Measurements from ENCODE around the gene UBE2E2.

The UBE2E2 gene

DNA sequence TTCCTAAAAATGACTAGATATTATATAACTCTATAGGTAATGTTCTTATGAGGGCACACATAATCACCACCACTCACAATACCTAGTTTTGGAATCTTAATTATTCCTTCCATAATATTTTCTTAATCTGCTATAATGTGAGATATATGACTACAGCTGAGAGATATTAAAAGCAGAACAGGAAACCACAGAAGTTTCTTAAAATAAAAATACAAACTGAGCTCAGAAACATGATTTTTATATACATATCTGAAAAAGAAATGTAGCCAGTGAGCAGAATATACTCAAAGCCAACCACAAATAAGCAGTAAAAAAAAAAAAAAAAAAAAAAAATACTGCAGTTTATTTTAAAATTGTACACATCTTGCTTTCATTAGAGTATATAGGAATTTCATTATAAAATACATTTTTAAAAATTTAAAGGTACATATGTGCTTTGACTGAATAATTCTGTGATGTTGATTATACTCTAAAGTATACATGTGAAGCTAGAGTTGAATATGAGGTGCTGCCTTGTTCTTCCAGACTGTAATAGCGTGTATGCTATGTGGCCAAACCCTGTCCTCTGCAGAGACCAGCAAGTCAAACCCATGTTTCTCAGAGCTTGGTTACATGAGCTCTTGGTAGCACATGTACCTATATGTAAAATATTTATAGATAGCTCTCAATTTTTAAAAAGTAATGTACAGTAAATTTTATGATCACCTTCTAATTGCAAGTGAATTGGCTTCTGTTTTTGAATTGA is 175.0 kb downstream of the UBE2E2 start:
- DNase-seq = no peak

DNA sequence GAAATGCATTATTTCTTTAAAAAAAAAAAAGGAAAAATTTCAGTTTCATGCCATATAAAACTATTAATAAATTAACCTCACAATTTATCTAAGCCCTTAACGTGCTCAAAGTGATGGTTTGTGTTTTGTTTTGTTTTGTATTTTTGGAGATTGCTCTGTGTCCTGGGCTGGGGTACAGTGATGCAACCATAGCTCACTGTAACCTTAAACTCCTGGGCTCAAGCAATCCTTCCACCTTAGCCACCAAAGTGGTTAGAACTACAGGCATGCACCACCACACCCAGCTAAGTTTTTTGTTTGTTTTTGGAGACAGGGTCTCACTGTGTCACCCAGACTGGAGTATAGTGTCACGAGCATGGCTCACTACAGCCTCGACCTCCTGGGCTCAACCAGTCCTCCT is 180.7 kb downstream of the UBE2E2 start:
- DNase-seq = no peak

DNA sequence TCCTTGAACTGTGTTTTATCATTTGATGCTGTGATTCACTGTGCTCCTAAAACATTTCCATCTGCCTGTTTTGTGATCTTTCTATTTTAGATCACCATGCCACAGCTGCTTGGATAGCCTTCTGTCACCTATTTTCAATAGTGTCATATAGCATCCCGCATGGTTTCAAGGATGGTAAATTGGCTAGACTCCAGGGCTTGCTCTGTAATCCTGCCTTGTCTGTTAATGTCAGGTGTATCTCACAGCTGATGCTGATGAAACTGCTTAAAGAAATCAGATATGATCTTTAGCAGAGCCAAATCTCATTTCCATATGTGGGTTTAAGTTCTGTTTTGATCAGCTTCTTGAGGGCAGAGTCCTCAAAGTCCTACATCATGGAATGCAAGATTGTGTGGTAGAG is 182.2 kb downstream of the UBE2E2 start:
- no peak for DNase-seq

DNA sequence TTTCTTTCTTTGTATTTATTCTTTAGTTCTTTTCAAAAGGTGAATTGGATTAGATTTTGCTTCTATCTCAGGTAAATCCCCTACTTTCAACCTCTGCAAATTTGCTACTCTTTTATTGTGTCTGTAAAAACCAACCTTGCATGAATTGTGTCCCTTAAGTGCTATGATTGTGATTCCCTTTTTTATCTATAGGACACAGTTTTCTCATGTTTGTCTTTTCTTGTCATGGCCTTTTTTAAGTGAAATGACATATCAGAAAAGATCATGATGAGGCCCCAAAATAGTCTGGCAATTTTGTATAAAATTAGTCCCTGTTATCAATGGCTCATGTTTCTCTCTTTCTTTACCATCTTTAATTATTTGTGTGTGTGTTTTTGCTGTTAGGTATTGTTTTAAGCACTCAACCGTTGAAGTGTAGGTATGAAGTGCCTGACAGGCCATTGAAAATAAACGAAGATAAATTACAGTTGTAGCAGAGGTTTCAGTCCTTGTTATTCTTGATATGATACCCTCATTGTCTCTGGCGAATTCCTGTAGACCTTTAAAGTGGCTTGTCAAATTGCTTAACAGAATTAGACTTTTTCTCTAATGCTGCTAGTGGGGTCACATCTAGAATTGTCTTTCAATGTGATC is 184.3 kb downstream of the UBE2E2 start:
- DNase-seq = no peak

DNA sequence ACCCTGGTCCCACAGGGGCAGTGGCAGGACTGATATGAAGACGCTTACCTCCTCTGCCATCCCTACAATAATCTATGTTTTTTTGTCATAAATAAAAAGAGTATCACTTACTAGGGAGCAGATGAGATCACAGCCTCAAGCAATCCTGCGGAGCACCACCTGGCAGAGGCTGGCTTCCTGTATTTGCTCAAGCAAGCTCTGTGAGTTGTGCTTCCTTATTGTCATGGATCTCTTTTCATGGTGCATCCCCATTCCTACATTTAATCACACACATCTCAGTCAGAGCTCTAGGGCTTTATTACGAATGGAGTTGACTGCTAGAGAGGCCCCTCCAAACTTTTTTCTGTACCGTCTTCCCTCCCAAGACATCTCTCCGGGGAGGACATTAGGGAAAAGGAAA is 186.0 kb downstream of the UBE2E2 start:
- no peak for DNase-seq

DNA sequence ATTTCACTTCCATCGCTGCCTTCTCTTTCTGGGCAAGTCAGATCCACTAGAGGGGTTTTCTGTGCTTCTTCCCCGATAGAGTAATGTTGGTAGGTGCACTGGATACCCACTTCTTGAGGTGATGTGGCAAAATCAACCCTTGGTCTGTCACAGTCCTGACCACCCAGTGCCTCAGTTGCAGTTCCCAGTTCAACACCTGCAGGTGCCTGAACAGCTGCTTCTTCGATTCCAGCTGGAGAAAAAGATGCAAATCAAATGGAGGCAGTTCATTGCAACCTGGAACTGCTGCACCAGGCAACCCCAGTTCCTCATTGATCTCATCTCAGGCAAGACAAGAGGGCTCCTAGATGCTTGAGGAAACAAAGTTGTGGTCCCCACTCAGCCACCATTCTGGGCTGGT is 186.6 kb downstream of the UBE2E2 start:
- DNase-seq = no peak

DNA sequence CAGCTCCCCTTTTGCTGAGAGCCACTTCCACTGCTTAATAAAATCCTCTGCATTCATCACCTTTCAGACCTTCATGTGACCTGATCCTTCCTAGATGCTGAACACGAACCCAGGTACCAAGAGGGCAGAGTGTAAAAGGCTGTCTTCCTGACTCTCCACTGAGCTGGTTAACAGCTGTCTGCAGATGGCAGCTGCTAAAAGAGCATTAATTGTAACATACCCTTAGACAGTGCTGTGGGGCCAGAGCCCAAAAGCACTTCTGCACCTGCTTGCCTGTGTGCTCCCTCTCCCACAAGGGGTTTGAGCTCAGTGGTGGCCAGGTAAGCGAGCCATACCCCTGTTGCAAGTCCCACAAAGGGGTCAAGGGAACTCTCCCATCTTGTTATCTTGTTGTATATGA is 187.3 kb downstream of the UBE2E2 start:
- no peak for DNase-seq

DNA sequence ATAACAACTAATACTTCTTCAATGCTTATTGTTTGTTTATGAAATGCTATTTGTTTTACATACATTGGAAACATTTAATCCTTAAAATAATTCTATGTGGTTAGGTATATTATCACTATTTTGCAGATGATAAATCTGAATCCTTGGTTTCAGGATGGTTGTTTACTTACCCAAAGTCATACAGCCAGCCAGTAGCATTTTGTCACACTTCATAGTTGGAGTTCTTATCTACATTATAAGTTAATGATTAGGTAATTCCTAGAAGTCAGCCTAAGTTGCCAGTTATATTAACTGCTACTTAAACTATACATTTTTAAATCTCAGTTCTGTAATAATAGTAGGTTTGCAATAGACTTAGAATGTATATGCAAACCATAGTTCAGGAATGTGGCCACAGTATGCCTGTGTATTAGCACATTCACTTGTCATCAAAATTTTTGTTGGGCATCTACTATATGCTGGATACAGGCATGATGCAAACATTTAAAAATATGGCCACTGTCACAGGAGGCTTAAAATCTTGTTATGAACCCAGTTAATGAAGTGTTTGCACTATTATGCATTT is 187.9 kb downstream of the UBE2E2 start:
- DNase-seq = no peak

DNA sequence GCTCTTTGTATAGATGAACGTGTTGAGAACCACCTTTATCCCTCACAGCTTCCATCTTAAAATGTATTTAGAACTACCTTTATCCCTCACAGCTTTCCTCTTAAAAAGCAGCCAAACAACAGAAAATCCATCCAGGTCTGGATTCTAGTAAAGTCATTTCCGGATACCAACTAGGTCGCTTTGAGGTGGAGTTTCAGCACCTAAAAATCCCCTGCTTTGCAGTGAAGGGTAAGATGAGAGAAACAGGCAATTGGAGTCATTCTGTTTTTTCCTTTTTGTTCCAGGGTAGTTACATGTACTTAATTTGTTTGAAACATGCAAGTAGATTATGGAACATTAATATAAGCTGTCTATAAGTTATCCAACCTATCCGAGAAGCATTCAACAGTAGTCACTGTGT is 192.0 kb downstream of the UBE2E2 start:
- DNase-seq = no peak

DNA sequence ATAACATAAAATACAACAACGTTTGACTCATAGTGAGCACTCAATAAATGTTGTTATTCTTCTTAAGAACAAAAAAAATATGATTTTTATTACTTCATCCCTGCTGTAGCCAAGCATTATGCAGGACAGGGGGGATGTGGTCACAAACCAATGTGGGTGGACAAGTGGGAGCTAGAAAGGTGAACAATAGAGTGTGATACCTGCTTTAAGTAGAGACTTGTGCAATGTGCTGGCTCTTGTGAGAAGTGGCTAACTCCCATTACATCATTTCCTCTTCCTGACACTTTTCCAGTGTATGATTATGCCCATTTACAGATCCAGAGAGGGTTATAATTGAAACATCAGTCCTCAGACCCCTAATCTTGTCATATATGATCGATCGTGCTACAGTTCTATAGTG is 193.6 kb downstream of the UBE2E2 start:
- DNase-seq = no peak

DNA sequence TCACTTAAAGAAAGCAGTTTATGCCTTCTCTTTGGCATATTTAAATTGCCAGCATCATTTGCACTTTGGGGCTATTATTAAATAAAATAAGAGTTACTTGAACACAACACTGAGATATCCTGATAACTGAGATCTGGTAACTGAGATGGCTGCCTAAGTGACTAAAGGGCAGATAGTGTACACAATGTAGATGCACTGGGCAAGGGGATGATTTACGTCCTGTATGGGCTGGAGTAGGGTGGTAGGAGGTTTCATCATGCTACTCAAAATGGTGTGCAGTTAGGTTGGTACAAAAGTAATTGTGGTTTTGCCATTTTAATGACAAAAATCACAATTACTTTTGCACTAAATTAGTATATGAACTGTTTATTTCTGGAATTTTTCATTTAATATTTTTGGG is 196.1 kb downstream of the UBE2E2 start:
- DNase-seq = no peak

DNA sequence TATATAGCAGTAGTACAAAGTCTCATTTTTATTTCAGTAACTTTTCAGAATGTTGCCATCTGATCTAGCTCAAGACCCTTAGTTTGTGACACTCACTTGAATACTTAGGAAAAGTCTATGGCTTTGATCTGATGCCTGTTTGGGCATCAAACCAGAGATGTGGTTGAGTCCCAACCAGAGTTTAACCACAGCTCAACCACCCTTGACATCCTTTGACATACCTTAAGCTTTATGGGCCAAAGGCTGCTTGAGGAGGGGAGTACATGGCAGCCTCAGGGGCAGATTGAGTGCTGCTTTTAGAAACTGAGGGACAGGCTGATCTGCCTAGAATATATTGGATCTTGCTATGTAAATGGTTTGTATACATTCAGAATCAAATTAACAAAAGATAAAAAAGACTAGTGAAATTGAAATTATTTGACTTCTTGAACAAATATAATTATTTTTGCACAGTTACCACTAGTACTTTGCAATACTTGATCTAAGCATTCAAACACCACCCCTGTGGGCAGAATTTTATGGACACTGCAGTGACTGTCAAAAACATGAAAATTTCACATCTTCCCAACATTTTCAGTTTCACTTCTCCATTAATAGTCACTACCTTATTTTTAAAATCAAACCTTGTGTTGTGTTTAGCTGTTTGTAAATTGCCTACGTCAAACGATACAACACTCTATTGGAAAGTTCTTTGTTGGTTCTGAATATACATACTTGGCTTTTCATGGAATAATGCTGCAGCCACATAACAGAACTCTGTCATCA is 199.8 kb downstream of the UBE2E2 start:
- DNase-seq = no peak

DNA sequence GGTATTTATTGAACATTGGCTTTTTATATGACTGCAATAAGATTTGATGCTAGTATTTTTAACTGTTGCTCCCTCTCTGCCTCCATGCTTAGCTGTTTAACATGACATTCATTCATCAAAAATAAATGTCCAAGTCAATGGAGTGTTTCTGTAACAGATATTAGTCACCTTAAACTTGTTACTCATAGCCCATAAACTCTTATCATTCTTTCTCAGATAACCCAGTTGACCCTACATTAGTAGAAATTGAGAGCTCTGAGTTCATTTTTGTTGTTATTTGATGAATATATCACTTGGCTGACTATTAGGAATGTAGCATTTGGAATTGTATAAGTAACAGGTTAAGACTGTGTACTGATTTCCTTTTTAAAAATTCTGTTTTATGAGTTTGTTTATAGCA is 201.1 kb downstream of the UBE2E2 start:
- DNase-seq = no peak

DNA sequence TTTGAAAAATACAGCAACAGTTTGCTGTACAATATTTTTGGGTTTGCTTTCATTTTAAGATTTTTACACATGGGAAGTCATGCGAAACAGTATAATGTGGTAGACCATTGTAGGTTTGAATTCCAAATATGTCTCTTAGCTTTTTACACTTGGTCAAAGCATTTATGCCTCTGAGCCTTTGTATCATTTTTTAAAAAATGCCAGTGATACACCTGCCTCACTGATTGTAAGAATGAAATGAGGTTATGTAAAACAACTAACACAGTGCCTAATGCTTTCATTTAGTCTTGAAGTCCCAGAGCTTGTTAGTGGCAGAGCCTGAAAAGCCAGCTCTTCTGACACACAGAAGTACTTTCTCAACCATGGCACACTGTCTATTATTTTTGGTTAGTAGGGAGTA is 202.0 kb downstream of the UBE2E2 start:
- DNase-seq = no peak

DNA sequence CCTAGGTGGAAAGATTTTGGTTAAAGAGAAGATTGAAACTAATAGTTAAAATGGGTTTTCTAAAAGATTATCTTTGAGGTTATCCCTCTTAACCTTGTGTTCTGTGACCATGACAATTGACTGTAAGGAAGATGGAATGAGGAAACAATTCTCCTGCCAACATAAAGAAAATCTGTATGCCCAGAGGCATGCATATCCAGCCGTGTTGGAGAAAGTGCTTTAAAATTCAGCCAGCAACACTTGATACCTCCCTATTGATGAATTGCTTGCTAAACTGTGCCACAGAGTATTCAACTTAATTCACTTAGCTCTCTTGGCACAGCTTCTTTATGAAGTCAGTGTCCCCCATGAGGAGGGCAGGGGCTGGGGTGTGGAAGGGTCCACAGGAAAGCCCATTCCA is 203.5 kb downstream of the UBE2E2 start:
- DNase-seq = no peak

DNA sequence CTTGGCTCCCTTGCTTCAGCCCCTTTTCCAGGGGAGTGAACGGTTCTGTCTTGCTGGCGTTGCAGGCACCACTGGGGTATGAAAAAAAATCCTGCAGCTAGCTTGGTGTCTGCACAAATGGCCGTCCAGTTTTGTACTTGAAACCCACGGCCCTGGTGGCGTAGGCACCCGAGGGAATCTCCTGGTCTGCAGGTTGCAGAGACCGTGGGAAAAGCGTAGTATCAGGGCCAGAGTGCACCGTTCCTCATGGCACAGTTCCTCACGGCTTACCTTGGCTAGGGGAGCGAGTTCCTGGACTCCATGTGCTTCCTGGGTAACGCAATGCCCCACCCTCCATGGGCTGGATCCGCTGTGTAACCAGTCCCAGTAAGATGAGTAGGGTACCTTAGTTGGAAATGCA is 214.9 kb downstream of the UBE2E2 start:
- no peak for DNase-seq

DNA sequence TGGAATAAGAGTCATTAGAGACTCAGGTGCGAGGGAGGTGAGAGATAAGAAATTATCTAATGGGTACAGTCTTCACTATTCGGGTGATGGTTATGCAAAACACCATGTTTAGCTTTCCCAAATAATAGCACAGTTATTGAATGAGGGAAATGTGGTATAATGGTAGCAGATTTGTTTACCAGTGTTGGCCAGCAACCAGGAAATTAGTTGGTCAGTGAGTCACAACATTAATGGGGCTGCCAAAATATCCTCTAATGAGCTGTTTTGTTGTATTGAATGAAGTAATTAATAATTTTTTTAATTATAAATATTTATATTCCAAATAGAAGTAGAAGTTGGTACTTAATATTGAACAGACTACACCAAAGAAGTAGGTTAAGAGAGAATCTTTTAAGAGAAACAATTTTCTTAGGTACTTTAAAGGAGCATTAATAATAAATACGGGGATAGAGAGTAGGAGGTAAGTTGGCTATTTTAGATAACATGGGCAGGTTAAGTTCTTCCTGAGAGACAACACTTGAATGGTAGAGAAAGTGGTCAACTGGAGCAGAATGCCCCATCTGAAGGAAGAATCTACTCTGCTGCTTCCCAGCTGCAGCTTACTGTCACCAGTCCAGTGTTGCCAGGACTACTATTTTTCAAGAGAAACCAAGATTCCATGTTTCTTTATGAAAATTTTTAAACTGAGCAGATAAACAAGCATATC is 218.8 kb downstream of the UBE2E2 start:
- DNase-seq = no peak

DNA sequence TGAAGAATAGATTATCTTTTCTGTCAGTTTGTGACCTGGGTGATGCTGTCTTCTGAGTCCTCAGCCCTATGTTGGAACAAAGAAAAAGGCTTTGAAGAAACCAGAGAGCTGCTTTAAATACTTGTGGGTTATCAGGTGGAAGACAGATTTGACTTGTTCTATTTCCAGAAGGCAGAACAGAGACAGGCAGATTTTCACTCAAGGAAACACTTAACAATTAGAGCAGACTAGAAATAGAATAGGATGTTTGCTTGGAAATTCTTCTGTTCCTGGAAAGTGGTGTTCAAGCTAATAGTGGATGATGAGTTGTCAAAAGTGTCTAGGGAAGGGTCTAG is 219.4 kb downstream of the UBE2E2 start:
- DNase-seq = no peak

DNA sequence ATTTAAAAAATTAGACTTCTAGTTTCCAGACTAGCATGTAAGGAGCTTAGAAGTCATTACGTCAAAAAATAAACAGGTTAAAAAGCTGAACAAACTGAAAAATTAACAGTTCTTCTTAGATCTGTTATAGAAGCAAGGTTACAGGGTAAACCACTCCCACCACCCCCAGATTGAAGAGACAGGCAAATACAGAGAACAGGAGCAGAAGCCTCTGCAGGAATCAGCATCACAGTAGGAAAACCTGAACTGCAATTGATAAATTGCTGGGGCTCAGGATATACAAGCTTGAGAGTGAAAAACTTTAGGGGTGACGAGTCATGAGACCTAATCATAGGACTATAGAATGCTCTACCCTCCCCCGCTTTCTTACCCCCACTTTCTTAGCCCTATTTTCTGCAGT is 222.3 kb downstream of the UBE2E2 start:
- no peak for DNase-seq

DNA sequence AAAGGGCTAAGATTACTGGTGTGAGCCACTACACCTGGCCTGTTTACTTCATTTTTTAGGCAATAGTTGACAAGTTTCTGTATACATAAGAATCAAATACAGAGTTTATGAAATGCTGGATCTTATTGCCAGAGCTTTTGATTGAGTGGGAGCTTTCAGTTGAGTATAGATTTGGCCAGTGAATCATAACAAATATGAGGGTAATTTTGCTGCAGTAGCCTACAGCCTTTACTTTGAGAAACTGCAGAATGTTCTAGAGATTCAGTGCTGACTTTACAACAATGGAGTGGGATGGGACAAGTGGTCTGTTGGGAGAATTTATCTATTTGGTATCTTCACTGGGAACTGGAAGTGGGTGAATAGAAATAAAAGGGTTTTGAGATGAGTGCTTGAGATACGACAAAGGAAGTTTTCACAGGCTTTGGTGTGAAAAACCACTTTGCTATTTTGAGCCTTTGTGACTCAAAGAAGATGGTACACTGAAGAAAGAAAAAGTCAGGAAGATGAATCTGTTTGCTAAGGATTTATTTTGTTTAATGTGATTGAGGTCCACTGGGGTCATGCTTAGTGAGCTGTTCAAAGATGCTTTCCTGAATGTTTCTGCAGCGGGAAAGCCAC is 227.8 kb downstream of the UBE2E2 start:
- DNase-seq = no peak

DNA sequence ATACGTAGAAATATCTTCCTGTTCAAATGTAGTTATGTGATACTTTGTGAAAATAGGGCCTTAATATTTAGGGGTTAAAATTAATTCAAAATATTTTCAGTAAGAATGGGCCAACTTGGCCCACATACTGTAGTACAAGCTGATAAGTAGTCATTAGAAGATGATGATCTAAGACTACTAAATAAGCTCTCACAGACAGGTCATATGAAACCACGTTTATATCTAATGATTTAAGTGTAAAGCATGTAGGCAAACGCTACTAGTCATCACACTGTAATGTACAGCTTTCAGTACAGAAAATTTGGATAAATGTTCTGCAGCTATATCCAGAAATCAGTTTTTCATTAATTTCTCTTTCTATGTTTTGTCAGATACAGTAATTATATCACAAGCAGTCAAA is 228.6 kb downstream of the UBE2E2 start:
- DNase-seq = no peak

Data from amygdala (tissue), 56 donors.